ENCODE data around the gene HOXA11.

The HOXA11 gene

DNA sequence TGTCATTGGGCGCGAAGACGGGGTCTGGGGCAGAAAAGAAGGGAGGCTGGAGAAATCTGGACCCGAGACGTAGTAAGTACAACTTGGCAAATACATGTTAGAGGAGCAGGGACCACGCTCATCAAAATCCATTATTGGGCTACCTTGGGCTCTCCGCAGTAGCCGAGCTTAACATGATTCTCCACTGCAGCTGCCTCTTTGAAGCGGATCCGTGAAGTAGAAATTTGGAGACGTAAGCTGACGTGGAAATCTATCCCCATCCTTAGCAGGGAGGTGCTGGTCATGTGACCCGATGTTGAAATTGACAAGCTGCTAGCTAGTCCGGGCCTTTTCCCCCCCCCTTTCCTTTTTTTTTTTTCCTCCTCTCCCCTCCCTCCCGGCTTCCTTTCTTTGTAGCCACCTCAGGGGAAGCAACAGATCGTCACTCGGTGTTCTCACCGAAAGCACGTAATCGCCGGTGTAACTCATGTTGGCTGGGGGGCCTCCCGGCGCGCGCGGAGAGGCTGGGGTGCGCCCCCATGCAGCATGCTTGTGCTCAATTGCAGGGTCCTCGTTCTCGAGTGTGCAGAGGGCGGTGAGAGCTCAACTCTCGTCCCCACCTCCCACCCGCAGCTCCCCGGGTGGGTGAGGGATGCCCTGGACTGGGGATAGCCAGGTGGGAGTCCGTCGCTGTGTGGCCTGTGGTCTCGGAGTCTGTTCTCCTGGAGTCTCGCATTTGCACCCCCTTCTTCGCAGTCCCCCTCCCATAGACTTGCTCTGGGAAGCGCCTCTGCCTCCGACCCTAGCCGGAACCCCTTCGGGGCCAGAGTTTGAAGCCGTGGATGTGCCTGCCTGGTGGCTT lies at the start of gene HOXA11:
TSS of gene HOXA11 (minus strand) at position 220 of the 841 bp plus-strand sequence. CDS start at position 132, 88 bp downstream.
- in situ Hi-C loops (cut with MboI; ENCODE audit: low sequenced_read_pairs): no loop called here

DNA sequence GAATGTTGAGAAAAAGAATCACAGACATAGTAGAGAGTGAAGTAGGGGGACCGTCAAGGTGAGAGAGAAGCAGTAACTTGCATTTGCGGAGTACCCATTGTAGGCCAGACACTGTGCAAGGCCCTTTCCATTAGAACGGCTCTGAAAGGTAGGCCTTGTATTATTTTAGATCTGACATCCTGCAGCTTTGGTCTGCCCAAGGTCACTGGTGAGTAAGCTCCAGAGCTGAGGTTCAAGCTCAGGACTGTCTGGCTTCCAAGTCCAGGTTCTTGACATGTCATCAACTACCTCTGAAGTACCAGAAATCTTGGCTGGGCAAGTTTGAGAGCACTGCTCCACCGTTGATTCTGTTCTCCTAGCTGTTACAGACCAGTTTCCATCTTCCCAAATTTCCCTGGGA lies 44.4 kb upstream of the HOXA11 start:
- in situ Hi-C loops (cut with MboI; ENCODE audit: low sequenced_read_pairs): no loop called here

DNA sequence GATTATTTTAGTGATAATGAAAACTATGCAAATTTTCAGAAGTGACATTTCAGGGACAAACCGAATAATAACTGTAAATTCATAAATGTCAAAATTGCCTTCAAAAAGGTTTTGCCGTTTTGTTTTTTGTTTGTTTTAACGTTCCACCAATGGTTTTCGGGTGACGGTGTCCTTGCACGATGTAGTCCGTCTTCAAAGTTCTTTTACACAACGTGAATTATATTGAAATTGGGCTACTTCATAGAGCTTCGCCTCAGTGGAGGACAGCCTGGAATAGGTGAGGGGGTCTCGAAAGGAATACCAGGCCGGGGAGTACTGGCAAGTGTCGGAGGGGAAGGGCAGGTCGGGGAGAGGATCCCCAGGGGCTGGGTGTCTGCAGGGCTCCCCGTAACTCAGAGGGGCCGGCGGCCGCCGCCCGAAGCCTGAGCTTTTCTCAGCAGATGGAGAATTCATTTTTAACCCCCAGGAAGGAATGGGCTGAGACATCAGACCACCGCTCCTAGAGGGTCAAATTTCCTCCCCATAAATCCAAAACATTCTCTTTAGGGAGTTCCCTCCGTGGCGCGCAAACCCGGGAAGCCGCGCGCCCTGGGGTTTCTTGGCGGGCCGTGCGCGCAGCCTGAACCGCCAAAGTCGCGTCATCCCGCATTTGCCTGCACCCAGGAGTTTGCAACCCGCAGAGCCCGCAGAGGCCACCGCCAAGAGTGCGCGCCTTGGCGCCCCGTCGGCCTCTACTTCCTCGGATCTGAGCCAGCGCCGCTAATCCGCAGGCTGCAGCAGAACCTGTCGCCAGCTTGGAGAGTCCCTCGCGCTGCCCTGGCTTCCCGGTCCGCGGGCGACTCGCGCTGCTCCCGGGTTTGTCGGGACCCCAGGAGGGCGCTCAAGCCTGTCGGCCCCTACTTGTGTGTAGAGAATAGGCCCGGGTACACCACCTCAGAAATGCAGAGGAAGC lies 40.2 kb upstream of the HOXA11 start:
- in situ Hi-C loops (cut with MboI; ENCODE audit: low sequenced_read_pairs): loop anchor here (25.0 kb wide), 2 partner anchors 687 to 862 kb away; no protein-coding TSS in a partner anchor

DNA sequence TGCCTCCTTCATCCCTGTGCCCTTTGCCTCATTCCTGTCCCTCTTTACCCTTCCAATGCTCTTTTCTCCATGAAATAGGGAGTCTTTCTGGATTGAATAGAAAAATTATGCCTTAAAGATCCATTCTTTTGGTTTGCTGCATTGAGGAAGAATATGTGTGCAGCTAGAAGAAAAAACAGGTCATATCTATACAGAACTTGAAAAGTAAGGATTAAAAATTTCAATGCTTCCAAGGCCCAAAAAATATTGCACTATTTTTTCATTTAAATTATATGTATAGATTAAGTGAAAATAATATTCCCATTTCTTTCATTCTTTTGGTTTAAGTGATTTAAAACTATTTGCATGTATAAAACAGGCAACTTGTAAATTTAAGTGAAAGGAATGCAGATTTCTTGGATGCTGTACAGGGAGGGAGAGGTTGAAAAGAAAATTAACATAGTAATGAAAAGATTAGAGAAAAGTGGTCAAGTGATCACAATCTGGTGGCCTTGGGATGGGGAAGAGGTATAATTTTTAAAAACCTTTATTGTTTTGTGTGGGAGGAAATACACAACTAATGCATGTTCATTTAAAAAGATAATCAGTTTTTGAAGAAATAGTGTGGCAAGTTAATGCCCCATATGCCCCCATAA lies 39.0 kb upstream of the HOXA11 start:
- in situ Hi-C loops (cut with MboI; ENCODE audit: low sequenced_read_pairs): loop anchor here (25.0 kb wide), 2 partner anchors 688 to 863 kb away; no protein-coding TSS in a partner anchor

DNA sequence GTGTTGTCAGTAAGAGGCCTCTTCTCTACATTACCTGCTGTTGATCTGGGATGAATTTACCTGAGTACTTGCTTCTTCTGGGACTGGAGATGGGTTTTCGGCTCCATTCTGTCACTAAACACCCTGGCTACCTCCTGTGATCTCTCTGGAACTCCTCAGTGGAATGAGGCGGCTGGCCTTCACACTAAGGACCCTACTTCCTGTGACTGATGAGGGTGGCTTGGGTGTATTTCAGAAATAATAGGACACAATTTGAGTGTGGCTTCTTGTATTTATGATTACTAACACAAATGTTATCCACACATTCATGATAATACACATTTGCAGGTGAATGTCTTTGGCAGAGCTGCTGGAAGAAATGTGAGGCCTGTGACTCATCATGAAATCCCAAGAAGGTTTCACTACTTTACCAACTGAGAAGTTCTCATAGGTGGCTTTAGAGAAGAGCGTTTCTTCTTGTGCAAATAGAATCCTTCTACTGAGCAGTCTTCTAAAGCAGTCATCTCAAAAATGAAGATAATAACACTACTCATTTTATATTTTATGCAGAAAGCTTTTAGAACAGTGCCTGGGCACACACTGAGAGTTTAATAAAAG lies 36.3 kb upstream of the HOXA11 start:
- in situ Hi-C loops (cut with MboI; ENCODE audit: low sequenced_read_pairs): loop anchor here (25.0 kb wide), 2 partner anchors 691 to 866 kb away; no protein-coding TSS in a partner anchor

DNA sequence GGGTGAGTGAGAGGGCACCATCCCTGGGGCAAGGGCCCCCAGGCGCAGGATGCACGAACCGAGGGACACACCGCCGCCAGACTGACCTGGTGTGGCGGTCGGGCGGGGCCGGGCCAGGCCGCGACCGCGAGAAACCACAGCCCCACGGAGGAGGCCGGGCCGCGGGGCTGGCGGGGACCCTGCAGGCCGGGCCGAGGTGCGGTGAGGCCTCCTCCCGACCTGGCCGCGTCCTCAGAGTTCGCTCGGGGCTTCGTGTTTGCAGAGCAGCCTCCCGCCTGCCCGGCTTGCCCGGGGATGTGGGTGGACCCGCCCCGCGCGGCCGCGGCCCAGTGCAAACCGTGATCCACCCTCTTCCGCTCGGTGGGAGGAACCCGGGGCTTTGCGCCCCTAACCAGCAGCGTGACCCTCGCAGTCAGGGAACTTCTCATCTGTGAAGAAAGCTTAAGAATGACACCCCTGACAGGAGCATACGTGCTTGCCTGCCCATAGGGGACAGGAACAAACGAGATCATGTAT lies 35.5 kb upstream of the HOXA11 start:
- in situ Hi-C loops (cut with MboI; ENCODE audit: low sequenced_read_pairs): loop anchor here (25.0 kb wide), 2 partner anchors 692 to 867 kb away; no protein-coding TSS in a partner anchor

DNA sequence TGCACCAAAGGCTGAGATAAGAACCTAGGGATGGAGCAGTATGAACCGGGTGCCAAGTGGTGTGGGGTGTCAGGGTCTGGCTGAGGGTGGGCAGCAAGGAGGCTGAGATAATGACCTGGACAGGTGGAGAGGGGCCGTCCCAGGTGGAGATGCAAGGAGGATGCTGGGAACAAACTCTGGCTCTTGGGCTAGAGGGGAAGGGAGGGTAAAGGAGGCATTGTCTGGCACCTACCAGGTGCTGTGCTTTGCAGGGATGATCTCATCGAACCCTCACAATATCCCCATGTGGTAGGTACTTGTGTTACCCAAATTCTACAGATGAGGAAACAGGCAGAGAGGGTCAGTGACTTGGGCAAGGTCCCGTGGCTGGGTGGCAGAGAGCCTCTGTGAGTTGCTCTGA lies 34.8 kb upstream of the HOXA11 start:
- in situ Hi-C loops (cut with MboI; ENCODE audit: low sequenced_read_pairs): loop anchor here (25.0 kb wide), 2 partner anchors 692 to 867 kb away; no protein-coding TSS in a partner anchor

DNA sequence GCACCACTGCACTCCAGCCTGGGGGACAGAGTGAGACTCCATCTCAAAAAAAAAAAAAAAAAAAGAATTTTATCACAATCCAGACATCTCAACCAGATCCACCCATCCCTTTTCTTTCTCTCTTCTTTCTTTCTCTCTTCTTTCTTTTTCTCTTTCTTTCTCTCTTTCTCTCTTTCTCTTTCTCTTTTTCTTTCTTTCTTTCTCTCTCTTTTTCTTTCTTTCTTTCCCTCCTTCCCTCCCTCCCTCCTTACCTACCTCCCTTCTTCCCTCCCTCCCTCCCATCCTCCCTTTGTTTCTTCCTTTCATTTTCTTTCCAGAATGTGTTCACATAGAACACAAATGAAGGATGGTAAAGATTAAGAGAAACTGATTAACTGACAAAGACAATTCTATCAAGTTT lies 32.9 kb upstream of the HOXA11 start:
- in situ Hi-C loops (cut with MboI; ENCODE audit: low sequenced_read_pairs): loop anchor here (25.0 kb wide), 2 partner anchors 694 to 869 kb away; no protein-coding TSS in a partner anchor

DNA sequence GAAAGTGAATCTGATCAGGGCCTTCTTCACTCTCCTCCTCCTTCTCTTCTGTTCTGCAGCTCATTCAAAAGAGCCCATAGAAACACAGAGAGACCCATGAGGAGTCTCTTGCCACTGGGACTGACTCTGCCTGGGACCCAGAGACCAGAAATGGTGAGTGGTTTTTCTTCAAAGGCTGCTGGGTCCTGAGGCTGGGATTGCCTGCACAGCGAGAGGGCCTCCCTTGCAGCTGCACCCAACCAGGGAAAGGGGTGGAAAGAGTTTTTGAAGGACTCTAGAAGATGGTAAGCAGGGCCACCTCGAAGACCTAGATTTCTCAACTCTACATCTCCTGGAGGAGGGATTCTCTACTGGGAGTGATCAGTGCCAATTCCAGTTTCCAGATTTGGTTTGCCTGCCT lies 30.3 kb upstream of the HOXA11 start:
- in situ Hi-C loops (cut with MboI; ENCODE audit: low sequenced_read_pairs): loop anchor here (25.0 kb wide), 2 partner anchors 697 to 872 kb away; no protein-coding TSS in a partner anchor

DNA sequence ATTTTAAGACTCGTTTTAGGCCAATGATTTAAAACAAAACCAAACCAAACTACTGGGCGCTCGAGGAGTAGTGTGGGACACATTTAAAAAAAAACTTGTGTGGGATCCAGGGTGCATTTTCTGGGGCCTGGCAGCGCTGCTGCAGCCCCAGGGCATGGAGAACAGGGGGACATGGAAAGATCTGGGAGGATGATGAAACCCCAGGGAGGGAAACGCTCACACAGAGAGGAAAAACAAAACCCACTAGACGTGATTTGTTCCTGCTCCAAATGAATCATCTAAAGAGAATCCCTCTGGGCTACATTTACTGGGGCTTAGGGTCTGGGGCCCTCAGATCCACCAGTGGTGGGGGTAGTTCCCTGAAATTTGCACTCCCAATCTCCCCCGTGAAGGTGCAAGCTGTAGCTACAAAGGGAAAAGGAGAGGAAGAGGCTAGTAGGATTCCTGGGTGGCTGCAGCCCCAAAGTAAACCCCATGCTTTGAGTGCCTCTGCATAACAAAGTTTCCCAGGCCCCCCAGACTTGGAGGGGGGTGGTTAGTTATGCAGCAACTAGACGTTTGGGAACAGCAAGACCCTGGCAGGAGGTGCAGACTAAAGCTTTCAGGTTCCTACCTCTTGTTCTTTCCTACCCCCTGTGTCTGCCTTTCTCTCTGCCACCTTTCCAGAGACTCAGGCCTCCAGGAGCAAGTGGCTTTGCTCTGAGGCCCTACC lies 29.4 kb upstream of the HOXA11 start:
- in situ Hi-C loops (cut with MboI; ENCODE audit: low sequenced_read_pairs): loop anchor here (25.0 kb wide), 2 partner anchors 698 to 873 kb away; no protein-coding TSS in a partner anchor

DNA sequence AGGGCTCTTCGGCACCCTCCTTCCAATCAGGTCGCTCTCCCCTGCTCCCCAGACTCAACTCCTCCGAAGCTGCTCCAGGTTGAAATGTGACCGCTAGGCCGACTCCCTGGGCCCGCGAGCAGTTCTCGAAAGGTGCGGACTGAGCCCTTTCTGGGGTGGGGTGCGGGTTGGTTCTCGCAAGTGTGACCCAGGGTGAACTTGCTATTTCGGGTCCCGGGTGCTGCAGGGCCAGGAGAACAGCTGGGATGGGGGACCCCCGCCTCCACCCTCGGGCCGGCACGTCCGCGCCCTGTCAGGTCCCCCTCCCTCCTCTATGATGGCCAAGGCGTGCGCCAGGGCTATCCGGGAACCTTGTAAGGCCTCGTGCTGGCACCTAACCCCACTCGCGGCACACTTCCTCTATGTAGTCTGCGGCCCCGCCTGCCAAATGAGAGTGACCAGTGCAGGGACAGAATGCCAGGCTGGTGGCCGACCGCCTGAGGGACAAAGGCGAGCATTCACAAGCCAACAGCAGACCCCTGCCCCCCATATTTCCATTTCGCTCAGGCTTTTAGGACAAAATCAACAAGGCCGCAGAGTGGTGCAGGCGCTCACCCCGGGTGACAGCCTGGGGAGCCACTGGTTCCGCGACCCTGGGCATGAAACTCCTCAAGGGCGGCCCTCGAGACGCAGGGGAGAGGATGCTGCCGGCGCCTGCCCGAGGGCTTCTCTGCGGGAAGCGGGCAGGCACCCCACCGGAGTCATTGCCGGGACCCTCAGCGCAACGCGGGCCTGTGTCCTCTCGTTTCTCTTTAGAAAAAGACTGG lies 28.6 kb upstream of the HOXA11 start:
- in situ Hi-C loops (cut with MboI; ENCODE audit: low sequenced_read_pairs): loop anchor here (25.0 kb wide), 2 partner anchors 699 to 874 kb away; no protein-coding TSS in a partner anchor

DNA sequence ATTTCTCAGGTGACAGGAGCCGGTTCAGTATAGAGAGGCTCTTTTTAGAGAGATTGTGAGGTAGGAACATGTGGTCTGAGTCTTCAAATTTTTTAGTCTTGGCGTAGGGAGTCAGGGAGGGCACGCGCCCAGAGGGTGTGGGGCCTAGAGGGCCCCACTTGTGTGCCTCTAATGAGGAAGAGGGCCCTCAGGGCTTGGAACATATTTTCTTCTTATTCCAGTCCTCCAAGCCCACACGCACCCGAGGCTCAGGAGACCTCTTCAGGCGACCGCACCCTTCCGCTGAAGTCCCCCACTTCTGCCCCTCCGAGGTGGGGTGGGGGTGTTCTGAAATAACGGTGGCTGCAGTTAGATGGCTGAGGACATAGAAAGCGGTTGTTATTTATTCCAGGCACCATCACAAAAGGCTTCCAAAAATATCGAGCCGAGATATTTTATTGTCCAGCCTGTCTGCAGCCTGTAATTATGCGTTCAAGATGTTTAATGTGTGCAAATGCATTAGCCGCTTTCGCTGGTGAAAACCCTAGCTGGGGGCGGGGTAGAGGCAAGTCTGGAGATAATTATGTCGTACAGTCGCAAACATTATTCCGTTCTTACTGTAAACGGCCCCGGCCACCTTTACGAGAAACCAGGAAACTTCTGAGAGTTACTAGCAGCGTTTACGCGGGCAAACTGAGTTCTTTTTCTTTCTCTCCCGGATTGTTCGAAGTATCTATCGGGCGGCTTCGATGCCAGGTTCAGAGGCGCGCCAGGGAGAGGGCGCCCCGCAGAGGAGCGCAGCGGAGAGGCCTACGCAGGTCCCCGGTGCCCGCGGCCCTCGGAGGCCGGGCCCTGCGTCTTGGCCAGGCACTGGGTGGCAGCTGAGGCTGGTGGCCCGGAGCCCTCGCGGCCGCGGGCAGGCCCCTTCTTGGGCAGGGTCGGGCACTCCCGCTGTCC lies 27.7 kb upstream of the HOXA11 start:
- in situ Hi-C loops (cut with MboI; ENCODE audit: low sequenced_read_pairs): loop anchor here (25.0 kb wide), 2 partner anchors 700 to 875 kb away; no protein-coding TSS in a partner anchor

DNA sequence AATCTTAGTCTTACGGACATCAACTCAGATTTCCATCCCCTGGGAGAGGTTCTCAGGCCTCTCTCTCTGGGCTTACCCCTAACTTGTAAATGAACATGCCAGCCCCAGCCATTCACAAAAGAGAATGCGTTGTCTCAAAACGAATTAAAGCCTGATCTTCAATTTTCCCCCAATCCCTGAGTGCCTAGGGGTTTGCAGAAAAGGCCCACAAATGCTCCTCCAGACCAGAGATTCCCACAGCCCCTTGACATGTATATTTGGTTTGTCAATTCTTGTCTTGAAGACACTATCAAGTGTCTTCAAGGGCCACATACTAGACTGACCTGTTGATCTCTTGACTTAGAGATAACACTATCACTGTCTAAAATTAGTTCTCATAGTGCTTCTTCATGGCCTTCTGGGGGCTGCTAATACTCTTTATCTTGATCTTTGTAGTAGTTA lies 26.8 kb upstream of the HOXA11 start:
- in situ Hi-C loops (cut with MboI; ENCODE audit: low sequenced_read_pairs): loop anchor here (25.0 kb wide), 2 partner anchors 701 to 876 kb away; no protein-coding TSS in a partner anchor

DNA sequence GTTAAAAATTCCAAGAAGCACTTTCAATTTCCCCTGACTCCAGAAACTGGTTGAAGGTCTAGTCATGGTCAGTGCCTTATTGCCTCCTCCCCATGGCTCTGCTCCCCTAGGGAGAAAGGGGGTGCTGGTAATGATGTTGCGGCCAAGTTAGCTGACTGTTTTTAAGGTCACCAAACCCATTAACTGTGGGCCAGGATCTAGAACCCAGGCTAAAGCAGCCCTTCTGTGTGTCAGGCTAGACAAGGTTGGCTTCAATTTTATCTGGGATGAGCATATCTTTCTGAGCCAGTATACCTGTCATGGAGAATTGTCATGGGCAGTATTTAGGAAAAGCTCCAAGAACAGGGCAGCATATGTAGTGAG lies 26.0 kb upstream of the HOXA11 start:
- in situ Hi-C loops (cut with MboI; ENCODE audit: low sequenced_read_pairs): loop anchor here (25.0 kb wide), 2 partner anchors 701 to 876 kb away; no protein-coding TSS in a partner anchor

DNA sequence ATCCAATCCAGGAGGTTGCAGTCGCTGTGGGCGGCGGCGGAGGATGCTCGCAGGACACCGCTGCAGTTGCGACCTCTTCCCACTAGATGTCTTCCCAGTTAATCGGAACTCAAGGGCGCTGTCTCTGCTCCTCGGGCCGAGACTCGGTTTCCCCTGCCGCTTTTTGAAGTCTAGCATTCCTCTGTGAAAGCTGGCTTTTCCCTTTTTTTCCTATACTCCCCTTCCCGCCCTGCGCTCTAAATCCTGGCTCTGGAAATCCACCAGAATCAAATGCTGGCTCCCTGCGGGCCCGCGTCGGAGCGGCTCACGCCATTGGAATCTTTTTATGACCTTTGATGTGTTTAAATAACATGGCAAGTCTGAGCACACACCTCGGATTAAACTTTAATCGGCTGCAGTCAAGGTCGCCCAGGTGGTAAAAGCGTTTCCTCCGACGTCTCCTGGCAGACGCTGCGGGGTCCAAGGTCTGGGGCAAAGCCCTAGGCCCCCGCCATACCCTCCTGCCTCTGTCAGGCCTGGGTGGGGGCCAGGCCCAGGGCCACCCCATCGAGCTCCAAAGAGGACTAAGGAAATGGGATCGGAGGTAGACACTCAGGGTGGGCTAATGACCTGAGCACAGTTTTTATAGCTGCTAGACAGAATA lies 25.5 kb upstream of the HOXA11 start:
- in situ Hi-C loops (cut with MboI; ENCODE audit: low sequenced_read_pairs): loop anchor here (25.0 kb wide), 2 partner anchors 702 to 877 kb away; no protein-coding TSS in a partner anchor

DNA sequence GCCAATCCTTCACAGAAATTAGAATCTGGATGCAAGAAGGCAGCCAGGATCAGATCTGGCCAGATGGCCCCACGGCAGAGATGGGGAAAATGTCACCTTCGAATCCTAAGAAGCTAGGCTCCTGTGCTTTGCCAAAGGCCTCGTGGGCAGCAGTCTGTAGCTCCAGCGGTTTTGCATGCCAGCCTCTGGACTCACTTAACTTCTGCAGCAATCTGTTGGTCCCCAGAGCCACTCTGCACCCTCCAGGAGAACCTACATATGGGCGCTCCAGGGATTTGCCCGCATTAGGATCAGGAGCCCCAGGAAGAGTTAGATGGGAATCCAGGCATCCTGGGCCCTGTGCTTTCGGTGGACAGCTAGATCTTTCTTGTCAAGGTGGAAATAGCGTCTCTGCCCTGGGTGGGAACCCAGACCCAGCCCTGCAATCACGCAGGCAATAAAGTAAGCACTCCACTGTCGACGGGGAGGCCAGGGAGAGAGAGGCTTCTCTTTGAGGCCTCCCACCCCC lies 25.0 kb upstream of the HOXA11 start:
- in situ Hi-C loops (cut with MboI; ENCODE audit: low sequenced_read_pairs): loop anchor here (10.0 to 25.0 kb wide), 4 partner anchors 365 to 877 kb away; no protein-coding TSS in a partner anchor
